HTERT RPE-1 (cell line): ENCODE measurements around the gene TRNT1.

Source experiments
- in situ Hi-C: fragments of 300-500 bp; cut with MboI; formaldehyde crosslinking; loops from 4 replicates; pipeline ENCODE4 v1.14.3; 2020; ENCODE audit warnings: low sequenced_read_pairs

The TRNT1 gene

DNA sequence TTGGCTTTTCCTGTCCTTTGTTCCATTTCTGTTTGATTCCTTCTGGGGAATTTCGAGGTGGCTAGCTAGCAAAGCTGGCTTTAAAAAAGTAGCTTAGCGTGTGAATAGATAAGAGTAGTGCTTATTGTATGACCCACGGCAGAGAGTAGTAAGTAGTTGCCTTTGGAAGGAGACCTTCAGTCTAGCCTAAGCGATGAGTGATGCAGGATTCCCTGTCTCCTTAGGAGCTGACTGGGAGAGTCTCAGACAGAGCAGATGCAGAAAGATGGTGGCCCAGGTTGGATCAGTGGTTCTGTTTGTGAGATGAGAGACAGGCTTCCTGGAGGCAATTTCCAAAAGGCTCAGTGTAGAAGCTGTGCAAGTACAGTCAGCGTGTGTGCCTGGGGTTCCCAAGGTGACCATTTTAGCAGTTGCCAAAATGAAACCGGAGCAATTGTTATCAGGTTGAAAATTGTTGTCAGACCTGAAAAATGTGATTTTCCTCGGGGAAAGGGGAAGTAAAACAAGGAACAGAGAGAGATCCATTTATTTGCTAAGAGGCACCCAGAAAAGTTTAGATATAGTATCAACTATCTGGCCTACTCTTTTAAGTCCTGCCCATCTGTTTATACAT is 15.9 kb upstream of the TRNT1 start:
- in situ Hi-C loops = no loop called here

DNA sequence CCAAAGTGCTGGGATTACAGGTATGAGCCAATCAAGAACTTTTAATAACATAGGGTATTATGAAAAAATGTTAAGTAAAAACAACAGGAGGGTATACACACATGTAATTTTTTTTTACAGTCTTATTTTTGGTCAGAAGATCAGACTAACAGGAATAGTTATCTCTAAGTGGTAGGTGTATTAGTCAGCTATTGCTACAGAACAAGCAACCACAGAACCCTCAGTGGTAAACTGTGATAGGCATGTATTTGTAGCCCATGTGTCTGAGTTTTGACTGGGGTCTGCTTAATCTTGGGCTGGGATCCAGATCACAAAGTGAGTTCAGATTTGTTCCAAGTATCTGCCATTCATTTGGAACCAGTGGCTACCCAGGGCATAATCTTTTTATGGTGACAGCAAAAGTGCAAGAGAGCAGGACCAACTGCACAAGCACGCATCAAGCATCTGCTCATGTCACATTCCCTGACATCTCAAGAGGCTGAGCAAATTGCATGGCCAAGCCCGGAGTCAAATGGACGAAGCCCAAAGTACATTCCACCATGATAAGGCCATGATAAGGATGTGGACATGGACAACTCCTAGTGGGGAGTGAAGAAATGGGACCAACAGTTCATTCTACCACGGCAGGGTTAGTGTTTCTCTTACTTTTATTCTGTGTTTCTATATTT is 13.6 kb upstream of the TRNT1 start:
- in situ Hi-C loops = no loop called here

DNA sequence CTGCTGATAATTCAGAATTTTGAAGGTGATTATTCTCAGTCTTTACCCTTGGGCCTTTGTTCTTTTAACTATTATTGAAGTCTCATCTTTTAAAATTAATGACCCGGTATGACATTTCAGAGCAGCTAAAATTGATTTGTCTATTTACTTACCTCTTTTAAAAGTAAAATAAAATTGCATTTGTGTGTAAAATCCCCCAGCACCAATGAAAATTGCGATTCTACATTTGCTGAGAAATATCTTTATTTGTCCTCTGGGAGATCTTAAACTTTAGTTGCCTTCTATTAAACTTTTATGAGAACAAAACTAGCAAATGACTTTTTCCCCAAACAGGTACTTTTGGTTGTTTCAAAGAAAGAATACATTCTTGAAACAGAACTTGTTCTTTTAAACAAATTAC is 9.1 kb upstream of the TRNT1 start:
- in situ Hi-C loops = no loop called here

DNA sequence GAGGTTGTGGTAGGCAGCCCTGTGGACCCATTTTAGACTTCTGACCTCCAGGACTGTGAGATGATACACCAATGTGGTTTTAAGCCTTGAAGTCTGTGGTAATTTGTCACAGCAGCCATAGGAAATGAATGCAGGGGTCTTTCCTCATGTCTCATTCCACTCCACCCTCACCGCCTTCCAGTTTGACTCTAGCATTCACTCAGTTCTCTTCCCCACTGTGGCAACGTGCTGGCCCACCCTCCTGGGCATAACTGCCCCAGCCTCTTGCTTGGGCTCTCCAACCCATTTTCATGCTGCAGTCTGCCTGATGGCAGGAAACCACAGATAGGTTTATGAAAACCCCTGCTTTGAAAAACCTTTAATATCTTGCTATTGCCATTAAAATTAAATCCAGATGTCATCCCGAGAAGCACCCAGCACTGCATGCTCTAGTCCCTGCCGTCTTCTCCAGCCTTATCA is 7.3 kb upstream of the TRNT1 start:
- in situ Hi-C loops = no loop called here

DNA sequence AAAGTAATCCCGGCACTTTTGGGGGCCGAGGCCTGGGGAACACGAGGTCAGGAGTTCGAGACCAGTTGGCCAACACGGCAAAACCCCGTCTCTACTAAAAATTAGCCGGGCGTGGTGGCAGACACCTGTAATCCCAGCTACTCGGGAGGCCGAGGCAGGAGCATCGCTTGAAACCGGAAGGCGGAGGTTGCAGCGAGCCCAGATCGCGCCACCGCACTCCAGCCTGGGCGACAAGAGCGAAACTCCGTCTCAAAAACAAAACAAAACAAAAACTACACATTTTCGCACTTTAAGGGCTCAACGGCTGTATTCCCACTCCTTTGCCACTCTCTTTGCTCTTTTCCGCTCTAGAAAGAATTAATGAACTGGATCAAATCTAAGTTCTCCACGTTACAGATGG is 763 bp upstream of the TRNT1 start:
- in situ Hi-C loops = no loop called here

DNA sequence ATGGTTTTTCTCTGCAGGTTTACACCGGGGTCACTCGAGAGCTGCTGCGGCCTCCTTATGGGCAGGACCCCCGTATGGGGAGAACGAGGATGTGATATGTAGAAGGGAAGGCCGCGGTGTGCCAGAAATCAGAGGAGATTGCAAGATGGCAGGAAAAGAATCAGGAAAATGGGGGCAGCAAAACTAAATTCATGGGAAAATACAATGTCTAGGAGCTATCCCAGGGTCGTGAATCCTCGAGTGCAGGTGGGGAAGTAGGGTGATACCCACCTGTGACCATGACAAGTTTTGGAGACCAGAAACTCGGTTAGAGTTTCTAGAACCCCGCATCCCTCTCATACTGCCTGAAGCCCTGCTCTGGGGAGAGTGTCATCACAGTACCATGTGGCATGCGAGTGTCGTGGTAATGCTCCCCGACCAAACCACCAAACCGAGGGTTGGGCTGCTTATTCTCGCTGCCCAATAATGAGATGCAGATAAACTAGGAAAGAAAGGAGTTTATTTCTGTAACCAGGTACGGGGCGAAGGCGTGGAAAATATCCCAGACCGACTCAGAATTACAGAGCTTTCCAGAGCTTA is 781 bp downstream of the TRNT1 start:
- in situ Hi-C loops = no loop called here

DNA sequence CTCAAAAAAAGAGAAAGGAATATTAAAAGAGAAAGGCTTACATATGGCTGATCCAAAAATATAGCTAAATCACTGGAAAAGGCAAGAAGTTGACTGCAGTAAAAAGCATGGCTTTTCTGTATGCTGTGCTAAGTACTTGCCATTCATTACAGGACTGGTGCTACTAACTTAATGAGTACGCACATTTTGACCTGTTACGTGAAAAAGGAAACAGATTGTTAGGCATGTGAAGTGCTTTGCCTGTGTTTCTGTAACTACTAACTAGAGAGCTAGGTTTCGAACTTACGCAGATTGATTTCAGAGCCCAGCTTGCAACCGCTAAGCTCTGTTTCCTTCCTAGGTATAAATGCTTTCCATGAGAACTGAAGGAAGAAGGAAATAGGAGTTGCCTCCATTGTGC is 2.8 kb downstream of the TRNT1 start:
- in situ Hi-C loops = no loop called here

DNA sequence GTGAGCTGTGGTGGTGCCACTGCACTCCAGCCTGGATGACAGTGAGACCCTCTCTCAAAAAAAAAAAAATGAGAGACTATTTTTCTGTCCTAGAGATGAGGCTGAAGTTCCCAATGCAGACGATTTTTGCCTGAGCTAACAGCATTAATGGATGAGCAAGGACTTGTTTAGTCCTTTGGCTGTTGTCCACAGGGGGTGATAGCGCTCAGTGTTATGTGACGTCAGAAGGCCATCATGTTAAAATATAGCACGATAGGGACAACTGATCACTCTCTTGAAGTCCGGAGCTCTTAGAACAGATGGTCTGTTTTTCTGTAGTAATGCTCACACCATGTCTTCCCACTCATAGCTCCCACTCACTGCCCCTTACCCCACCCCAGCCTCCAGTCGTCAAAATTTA is 6.8 kb downstream of the TRNT1 start:
- in situ Hi-C loops = no loop called here

DNA sequence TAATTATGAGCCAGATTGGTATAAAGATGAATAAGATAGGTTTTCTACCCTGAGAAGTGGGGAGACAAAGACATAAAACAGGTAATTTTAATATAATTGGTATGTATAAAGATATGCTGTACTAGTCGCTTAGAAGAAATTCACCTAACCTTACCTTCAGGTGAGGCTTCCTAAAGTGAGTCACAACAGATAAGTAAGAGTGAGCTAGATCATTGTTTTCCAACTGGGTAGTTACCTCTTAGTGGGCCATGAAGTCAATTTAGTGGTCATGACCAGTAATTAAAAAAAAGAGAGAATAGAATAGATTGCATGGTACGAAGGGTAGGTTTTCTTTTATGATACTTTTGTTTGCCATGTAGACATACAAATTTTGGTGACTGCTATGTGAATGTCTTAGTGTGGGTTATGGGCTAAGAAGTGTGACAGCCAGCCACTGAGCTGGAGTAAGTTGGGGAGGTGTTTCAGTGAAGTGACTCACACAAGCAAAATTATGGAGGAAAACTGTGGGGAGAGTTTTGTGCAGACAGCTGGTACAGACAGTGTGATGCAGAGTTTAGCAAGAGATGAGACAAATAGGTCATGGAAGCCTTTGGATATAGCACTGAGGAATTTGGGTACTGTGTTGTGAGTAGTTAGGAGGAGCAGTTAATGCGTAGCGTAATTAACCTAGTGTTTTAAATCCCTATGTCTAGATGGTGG is 8.2 kb downstream of the TRNT1 start:
- in situ Hi-C loops = no loop called here

DNA sequence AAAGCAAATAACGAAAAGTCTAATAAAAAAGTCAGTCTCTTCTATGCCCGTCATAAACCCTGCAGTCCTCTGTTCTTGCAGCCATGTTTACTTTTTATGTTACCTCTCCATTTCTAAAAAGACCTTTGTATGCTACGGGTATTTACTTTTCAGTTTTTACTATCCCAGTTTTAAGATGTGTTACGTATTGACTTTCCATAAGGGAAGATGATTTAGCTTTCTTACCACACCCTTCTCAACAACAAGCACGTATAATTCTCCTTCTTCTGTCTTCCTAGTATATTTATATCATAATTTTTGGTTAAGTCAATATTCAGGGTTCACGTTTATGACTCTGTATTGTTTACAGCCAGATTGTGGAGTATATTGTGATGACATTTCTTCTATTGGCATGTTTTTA is 10.8 kb downstream of the TRNT1 start:
- in situ Hi-C loops = no loop called here

DNA sequence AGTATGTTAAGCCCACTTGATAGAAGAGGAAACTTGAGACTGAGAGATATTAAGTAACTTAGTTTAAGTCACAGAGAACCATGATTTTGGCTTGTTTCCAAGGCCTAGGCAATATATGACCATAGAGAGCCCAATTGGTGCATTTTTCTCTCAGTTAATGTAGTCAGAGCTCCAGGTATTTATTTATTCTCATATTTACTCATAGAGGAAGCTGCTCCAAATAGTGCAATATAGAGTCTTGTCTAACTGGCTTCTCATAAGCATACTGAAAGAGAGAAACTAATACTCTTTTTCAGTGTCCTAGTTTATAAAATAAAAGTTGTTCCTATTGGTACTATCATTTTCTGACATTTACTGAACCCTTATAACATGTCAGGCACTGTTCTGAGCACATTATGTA is 15.2 kb downstream of the TRNT1 start:
- in situ Hi-C loops = no loop called here

DNA sequence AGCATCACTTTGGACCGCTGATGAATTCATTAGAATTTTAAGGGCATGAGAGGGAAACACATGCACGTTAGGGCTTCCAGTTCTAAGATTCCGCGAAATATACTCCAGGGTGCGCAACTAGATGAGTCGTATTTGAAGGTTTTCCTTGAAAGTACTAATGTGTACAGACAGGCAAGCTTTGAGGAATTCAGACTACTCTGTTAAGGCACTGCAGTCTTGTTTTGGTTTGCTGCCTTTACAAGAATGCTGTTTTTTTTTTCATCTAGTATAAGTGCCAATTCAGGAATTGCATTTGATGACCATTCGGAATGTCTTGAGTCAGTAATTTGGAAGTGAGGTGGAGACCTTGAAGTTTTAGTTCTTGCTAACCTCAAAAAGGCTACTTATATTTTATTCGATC is 19.1 kb downstream of the TRNT1 start:
- in situ Hi-C loops = no loop called here

DNA sequence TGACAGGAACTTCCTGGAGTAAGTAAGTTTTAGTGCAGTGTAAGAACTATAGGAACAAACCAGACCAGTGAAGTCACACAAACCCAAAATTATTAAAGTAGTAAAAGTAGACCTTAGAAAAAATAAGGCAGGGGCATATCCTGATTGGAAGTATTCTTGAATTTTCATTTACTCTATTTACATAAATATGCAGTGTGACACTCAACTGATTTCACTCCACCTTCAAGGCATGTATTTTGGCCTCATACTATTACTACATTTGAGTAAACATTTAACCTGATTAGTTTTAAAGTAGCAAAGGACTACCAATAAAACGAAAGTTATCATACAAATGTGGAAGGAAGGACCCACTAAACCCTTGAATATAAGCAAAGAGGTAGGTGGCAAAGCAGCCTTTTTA is 22.8 kb downstream of the TRNT1 start:
- in situ Hi-C loops = no loop called here

DNA sequence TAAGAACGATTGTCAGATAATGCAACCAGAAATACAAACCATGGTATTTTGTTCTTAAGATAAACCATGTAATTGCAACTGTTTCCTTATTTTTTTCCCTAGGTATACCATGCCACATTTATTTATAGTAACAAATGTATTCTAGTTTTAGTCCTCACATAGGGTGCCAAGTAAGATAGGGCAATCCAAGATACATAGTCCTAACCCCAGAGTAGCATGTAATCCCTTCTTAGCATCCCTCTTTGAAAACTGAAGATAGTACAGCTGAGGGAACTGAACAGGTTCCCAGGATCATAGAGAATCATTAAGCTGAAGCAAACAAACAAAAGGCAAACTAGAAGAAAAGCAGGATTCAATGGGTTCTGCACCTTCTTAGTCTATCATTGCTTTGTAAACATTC is 24.8 kb downstream of the TRNT1 start:
- in situ Hi-C loops = no loop called here

DNA sequence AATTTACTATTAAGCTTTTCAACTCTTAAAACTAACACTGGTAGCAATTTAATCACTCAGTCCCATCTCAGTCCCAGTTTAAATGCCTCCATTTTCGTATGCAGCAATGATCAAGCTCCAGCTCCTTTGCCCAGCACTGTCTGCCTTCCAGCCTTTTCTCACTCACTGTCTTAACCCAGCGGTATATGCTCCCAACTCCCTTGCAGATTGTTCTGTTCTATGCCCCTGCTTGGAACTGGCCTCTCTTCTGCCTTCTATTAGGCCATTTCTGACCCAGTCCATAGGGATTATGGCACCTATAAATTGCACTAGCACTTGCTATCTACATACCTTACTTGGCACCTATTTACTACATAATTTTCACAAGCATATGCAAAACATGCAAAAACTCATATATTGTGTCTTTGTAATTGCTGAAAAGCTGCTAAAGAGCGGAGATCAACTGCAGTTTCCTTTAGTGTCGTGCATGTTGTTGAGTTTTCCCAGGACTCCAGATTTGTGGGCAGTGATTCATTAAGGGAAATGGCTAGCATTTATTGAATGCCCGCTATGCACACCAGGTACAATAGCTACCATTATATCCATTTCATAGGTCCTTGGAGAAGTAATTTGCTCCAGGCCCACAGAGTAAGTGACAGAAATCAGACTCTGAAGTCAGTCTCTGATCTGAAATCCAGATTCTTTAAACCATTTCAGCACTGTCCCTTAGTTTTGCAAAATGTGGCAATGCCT is 28.3 kb downstream of the TRNT1 start:
- in situ Hi-C loops = no loop called here

DNA sequence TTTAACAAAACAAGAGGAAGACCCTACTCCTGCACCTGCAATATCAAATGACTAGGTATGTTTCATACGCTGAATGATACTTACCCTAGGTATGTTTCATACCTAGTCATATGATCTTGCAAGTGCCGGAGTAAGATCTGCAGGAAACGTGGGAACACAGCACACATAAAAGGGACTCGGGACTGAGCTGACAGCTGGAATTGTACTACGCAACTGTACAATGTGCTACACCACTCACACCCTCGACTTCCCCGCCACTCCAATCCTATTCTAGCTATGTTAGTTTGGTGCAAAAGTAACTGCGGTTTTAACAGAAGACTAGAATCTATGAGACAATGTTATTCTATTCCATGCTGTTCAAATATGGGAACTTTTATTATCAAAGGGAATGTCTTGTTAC is 30.7 kb downstream of the TRNT1 start:
- in situ Hi-C loops = no loop called here

DNA sequence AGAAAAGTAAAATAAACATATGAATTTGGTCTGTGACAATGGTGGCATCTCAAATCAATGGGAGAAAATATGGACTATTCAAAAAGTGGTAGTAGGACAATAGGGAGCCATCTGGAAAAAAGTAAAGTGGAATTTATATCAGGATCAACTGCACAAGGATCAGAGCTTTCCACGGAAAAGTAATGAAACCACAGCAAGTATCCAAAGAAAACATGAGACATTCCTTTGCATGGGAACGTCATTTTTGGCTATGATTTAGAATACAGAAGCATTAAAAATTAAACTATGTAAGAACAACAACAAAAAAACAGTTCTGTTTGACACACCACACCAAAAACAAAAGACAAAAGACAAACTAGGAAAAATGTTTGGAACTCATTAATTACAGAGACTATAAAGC is 34.1 kb downstream of the TRNT1 start:
- in situ Hi-C loops = no loop called here

DNA sequence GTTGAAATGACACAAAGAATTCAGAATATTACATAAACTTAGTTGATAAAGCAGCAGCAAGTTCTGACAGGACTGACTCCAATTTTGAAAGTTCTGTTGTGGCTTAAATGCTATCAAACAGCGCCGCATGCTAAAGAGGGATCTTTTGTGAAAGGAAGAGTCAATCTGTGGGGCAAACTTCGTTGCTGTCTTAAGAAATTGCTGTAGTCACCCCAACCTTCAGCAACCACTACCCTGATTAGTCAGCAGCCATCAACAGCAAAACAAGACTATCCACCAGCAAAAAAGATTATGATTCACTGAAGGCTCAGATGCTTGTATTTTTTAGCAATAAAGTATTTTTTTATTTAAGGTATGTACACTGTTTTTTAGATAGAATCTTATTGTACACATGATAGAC is 38.5 kb downstream of the TRNT1 start:
- in situ Hi-C loops = no loop called here

DNA sequence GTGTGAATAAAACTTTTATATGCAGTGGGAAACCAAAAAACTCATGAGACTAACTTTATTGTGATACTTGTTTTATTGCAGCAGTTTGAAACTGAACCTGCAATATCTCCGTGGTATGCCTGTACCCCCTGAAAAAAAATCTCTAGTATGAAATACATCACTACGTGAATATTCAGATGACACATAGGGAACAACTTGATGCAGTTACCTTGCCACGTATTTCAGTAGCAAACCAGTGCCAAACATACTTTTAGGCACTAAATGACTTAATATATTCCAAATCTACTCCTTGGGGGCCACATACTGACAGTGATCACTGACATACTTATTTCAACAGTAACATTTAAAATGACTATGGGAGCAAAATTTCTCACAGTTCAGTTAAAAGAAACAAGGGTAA is 38.9 kb downstream of the TRNT1 start:
- in situ Hi-C loops = no loop called here

DNA sequence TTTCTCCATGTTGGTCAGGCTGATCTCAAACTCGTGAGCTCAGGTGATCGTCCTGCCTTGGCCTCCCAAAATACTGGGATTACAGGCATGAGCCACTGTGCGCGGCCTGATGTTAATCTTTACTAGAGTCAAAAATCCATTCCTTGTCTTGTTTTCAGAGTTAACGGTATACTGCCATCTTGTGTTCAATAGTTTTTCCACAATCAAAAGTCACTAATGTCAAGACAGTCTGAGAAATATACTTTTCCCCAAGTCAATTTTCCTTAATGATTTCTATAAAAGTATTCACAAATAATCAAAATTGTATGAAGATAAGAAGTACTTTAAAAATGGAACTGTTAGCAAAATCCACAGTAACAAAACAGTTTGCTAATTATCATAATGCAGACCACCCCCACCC is 44.3 kb downstream of the TRNT1 start:
- in situ Hi-C loops = no loop called here

DNA sequence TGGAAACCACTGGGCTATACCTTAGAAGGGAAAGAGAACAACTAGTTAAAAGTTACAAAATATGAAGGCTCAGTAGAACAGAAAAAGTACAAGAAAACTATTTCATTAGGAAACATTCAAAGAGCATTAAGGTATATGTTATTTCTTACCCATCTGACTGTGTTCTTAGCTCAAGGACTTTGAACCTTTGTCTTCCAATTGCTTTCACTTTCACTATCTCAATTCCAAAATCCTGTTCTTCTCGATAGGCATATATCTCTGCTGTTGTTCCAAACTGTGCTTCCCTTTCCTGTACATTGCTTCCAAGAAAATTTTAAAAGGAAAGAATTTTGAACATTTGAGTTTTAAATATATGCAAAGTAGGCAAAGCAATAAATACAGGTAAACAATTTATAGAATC is 45.9 kb downstream of the TRNT1 start:
- in situ Hi-C loops = no loop called here
